CD4-positive, alpha-beta T cell (primary cell): ENCODE results near the gene STK24. TPM values are rescaled to one million over a fixed set of nuclear protein-coding genes. Genes with fewer than 3 reads are reported as not detected.
"Not testable (repeated sequence)": the region's sequence is repeated elsewhere in the genome, so short reads cannot be mapped to it uniquely, and the experiment has no call there.

Source experiments
- ATAC-seq: fragments of 200-7000 bp; cut with Tn5 transposase; one replicate; pipeline ENCODE4 v1.10.0; 2022; ENCODE audit warnings: mild to moderate bottlenecking; ENCODE audit not compliant: poor library complexity
- CTCF ChIA-PET: fragments of 350-600 bp; sonication (Branson Sonifier 250); formaldehyde crosslinking; loops from one replicate; lab custom pipeline; 2021; ENCODE audit warnings: antibody characterized with exemption, inconsistent platforms; lab: Charles Lee
- POLR2A ChIA-PET: fragments of 350-600 bp; sonication (Branson Sonifier 250); formaldehyde crosslinking; loops from one replicate; lab custom pipeline; 2021; ENCODE audit warnings: antibody characterized with exemption, inconsistent platforms; lab: Charles Lee
- DNase-seq, 14 experiments: peaks; one replicate each; pipeline ENCODE4 v3.0.0-alpha.2; 2013 to 2020; ENCODE audit warnings: mixed read lengths in 2 of 14
- H3K27ac ChIP-seq, 2 donors: one replicate each; pipeline versions ENCODE4 v1.5.1 to v1.7.0; 2013; ENCODE audit warnings: low read length in 2 of 2, low read depth in 1 of 2, mild to moderate bottlenecking in 1 of 2
- H3K27me3 ChIP-seq, 2 experiments: 1 replicate in 1 of 2; 2 replicates in 1 of 2; pipeline versions ENCODE4 v1.6.1 to v1.7.0; 2013; ENCODE audit warnings: low read length in 2 of 2, control low read depth in 1 of 2, mild to moderate bottlenecking in 1 of 2, moderate library complexity in 1 of 2; ENCODE audit not compliant: insufficient read depth in 2 of 2, control insufficient read depth in 1 of 2
- H3K36me3 ChIP-seq: one replicate; pipeline ENCODE4 v1.6.1; 2013; ENCODE audit warnings: low read length, control low read depth; ENCODE audit not compliant: insufficient read depth
- H3K4me1 ChIP-seq: one replicate; pipeline ENCODE4 v1.6.1; 2013; ENCODE audit warnings: low read length, control low read depth; ENCODE audit not compliant: insufficient read depth
- H3K4me3 ChIP-seq: one replicate; pipeline ENCODE4 v1.5.1; 2013; ENCODE audit warnings: mild to moderate bottlenecking, low read length, moderate library complexity
- H3K9me3 ChIP-seq, 2 experiments: 1 replicate in 1 of 2; 2 replicates in 1 of 2; pipeline versions ENCODE4 v1.6.1 to v1.7.0; 2013; ENCODE audit warnings: low read length in 2 of 2, mild to moderate bottlenecking in 2 of 2, control low read depth in 1 of 2, moderate library complexity in 1 of 2; ENCODE audit not compliant: control insufficient read depth in 1 of 2, insufficient read depth in 1 of 2
- H3K27ac Mint-ChIP-seq: one replicate; pipeline ENCODE4 v1.8.0; 2020; ENCODE audit warnings: mixed read lengths
- H3K27me3 Mint-ChIP-seq: one replicate; pipeline ENCODE4 v1.8.0; 2021; ENCODE audit warnings: mixed read lengths
- H3K36me3 Mint-ChIP-seq: one replicate; pipeline ENCODE4 v1.8.0; 2021; ENCODE audit warnings: low read depth, mixed read lengths
- H3K4me1 Mint-ChIP-seq: one replicate; pipeline ENCODE4 v1.8.0; 2021; ENCODE audit warnings: low read depth, mixed read lengths
- H3K4me3 Mint-ChIP-seq: one replicate; pipeline ENCODE4 v1.8.0; 2020; ENCODE audit warnings: mild to moderate bottlenecking, mixed read lengths
- H3K9me3 Mint-ChIP-seq: one replicate; pipeline ENCODE4 v1.8.0; 2020; ENCODE audit warnings: mixed read lengths
- CTCF ChIP-seq: fragments of 200-600 bp; IDR thresholded peaks from one replicate; pipeline ENCODE4 v1.8.0; 2022; ENCODE audit warnings: antibody characterized with exemption, mild to moderate bottlenecking
- intact Hi-C, 2 experiments: fragments of 100-400 bp; cut with DNase I in 1 of 2; cut with micrococcal nuclease in 1 of 2; formaldehyde crosslinking; loops; one replicate each; pipeline versions ENCODE4 v1.15.1 to v1.9.0; 2023 to 2025; cut with DNase I, micrococcal nuclease
- total RNA-seq, 174 experiments: library from RNA in 2 of 174; stranded (reverse) in 2 of 174; gene quantifications; one replicate each; pipeline ENCODE4 v1.2.3 and lab custom pipeline; 2021 to 2026

Gene STK24
- total RNA-seq, 2 experiments from 2014 or later, result 82.3 to 85.2 TPM

GRCh38 chr13:98622931-98623331 lies 46.0 kb upstream of the STK24 start:
- CTCF ChIA-PET, result no interaction called here
- no peaks in the 10 kb centered on the region for H3K9me3 Mint-ChIP-seq
- Histone ChIP-seq H3K4me1 (no peaks in the 10 kb centered on the region), H3K9me3 (no peaks in the 10 kb centered on the region), H3K4me3 (no peak overlapping the region), H3K27me3 (no peaks in the 10 kb centered on the region), H3K36me3 (no peaks in the 10 kb centered on the region), H3K27ac (no peak overlapping the region)
- DNase-seq (no peak), ATAC-seq (no peak)
- POLR2A ChIA-PET, result no interaction called here
- intact Hi-C loops, result no loop called here
- no peaks in the 10 kb centered on the region for H3K4me1 Mint-ChIP-seq
- TF ChIP-seq CTCF, result no peak
- no peaks in the 10 kb centered on the region for H3K27me3 Mint-ChIP-seq
- H3K36me3 Mint-ChIP-seq, result no peaks in the 10 kb centered on the region
- no peak overlapping the region for H3K4me3 Mint-ChIP-seq
- no peak overlapping the region for H3K27ac Mint-ChIP-seq

GRCh38 chr13:98619556-98619955 lies 42.6 kb upstream of the STK24 start:
- POLR2A ChIA-PET, result interaction anchor here (0.6 kb wide), 1 partner anchor 298 kb away, joined by 3 read pairs; no protein-coding TSS in a partner anchor

GRCh38 chr13:98615595-98615994 lies 38.7 kb upstream of the STK24 start:
- H3K27ac ChIP-seq, H3K4me1 ChIP-seq, ATAC-seq, intact Hi-C loops, H3K36me3 Mint-ChIP-seq, H3K4me1 Mint-ChIP-seq, H3K36me3 ChIP-seq, H3K27me3 ChIP-seq, H3K27me3 Mint-ChIP-seq, H3K9me3 ChIP-seq, H3K4me3 Mint-ChIP-seq, DNase-seq, H3K27ac Mint-ChIP-seq, H3K4me3 ChIP-seq, POLR2A ChIA-PET, H3K9me3 Mint-ChIP-seq: not testable (repeated sequence)
- CTCF ChIA-PET, result interaction anchor here (0.7 to 1.1 kb wide), 3 partner anchors 38 to 263 kb away, joined by 3 read pairs; no protein-coding TSS in a partner anchor

More at GRCh38 chr13:98619556-98619955, 42.6 kb upstream of the STK24 start:
- Mint-ChIP-seq H3K36me3 (no peaks in the 10 kb centered on the region), H3K4me3 (no peak overlapping the region), H3K4me1 (no peaks in the 10 kb centered on the region), H3K9me3 (no peaks in the 10 kb centered on the region), H3K27ac (no peak overlapping the region), H3K27me3 (no peaks in the 10 kb centered on the region)
- H3K9me3 ChIP-seq, result no peaks in the 10 kb centered on the region
- no peak overlapping the region for H3K27ac ChIP-seq
- no peak for TF ChIP-seq CTCF
- no peaks in the 10 kb centered on the region for H3K27me3 ChIP-seq
- no peaks in the 10 kb centered on the region for H3K4me1 ChIP-seq
- H3K4me3 ChIP-seq, result no peak overlapping the region
- ATAC-seq, result no peak
- intact Hi-C loops, result no loop called here
- no peaks in the 10 kb centered on the region for H3K36me3 ChIP-seq
- CTCF ChIA-PET, result no interaction called here
- no peak for DNase-seq

GRCh38 chr13:98613591-98613990 lies 36.7 kb upstream of the STK24 start:
- POLR2A ChIA-PET, result no interaction called here
- Mint-ChIP-seq H3K27me3 (no peaks in the 10 kb centered on the region), H3K4me3 (no peak overlapping the region), H3K36me3 (no peaks in the 10 kb centered on the region), H3K9me3 (no peaks in the 10 kb centered on the region), H3K27ac (no peak overlapping the region), H3K4me1 (no peaks in the 10 kb centered on the region)
- no peaks in the 10 kb centered on the region for H3K36me3 ChIP-seq
- no peaks in the 10 kb centered on the region for H3K9me3 ChIP-seq
- no peak overlapping the region for H3K27ac ChIP-seq
- H3K4me3 ChIP-seq, result no peak overlapping the region
- no peaks in the 10 kb centered on the region for H3K27me3 ChIP-seq
- no peak for ATAC-seq
- TF ChIP-seq CTCF, result no peak
- no peak for DNase-seq
- CTCF ChIA-PET, result no interaction called here
- no peaks in the 10 kb centered on the region for H3K4me1 ChIP-seq
- intact Hi-C loops, result no loop called here
